Activated naive CD8-positive, alpha-beta T cell treated with anti-CD3 and anti-CD28 coated beads, Interleukin-2, amount 50 U/mL, for 16 hours (primary cell): Measurements from ENCODE around the gene FXR1.
A peak's percentile ranks its signal among the peaks of the same experiment; 100 is the strongest.
"Not testable (repeated sequence)": the region's sequence is repeated elsewhere in the genome, so short reads cannot be mapped to it uniquely, and the experiment has no call there.

Experiments
- DNase-seq: peaks from one replicate; pipeline ENCODE4 v3.0.0-alpha.2; 2020; ENCODE audit warnings: low read depth, low spot score

FXR1 gene

DNA sequence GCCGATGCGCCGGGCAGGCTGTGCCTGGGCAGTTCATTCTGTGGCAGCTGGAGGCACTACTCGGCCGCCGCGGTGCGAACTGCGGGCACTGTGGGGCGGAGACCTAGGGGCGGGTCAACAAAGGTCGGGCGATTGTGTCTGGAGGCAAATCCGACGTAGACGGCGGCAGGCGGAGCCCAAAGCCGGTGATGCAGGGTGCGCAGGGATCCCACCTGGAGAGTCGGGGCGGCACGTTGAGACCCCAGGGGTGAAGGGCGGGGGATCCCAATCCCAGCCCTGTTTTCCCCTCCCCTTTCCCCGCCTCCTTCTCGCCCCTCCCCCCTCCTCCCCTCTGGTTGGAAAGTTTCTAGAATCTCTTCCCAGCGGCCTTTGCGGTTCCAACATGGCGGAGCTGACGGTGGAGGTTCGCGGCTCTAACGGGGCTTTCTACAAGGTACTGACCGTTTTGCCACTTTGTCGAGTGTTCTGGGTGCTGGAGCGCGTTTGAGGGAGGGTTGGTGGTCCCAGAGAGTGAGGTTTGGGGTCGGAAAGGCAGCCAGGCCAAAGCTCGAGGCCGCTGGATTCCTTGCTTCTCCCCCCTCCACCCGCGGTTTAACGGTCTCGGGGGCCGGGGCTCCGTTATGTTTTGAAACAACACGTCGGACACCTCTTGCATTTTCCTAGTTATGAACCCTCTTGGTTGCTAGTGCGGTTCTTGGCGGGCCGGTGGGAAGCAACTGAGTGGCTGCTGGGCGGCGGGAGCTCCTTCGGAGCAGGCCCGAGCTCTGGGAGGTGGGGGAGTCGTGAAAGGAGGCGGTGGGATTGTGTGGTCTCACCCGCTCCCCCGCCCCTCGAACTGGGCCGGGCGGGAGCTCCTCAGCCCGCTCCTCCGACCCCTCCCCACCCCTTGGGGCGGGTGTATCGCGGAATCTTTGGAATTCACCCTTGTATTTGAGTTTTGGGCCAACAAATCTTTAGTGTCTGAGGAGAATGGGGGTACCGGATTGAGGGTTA, at the start of gene FXR1:
TSS of gene FXR1 (plus strand) at position 367 of the 993 bp plus-strand sequence. CDS start at position 383, 16 bp downstream.
- peak; percentile 78 for DNase-seq

DNA sequence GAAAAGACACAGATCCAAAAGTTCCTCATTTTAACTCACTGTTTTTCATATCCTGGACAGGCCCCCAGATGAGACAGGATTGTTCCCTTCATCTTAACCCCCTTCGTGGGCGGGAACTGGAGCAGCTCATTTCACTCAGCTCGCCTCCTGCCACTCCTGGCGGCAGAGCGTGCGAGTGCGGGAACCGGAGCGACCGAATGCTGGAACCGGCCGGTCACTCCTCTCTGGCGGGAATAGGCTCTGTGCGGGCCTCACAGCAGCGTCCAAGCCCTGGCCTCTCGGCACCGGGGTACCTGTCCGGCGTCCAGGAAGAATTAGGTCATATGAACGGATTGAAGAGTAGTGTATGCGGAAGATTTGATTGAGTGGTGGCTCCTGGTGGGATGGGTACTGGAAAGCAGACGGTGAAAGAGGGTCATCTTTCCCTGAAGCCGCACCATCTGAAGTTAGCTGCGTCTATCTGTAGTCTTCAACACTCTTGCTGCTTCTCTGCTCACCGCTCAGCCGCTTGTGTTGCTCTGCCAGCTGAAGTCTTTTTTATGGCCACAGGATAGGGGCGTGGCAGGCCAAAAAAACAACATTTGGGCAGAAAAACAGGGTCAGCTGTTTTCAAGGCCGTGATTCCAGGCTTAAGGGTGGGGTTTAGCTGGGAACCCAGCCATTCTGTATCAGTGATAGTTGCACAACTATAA, 42.3 kb upstream of the FXR1 start:
- DNase-seq: no peak

GRCh38 chr3:180871901-180872300, 40.6 kb upstream of the FXR1 start:
- DNase-seq: no peak

GRCh38 chr3:180872430-180872829, 40.0 kb upstream of the FXR1 start:
- DNase-seq: not testable (repeated sequence)

DNA sequence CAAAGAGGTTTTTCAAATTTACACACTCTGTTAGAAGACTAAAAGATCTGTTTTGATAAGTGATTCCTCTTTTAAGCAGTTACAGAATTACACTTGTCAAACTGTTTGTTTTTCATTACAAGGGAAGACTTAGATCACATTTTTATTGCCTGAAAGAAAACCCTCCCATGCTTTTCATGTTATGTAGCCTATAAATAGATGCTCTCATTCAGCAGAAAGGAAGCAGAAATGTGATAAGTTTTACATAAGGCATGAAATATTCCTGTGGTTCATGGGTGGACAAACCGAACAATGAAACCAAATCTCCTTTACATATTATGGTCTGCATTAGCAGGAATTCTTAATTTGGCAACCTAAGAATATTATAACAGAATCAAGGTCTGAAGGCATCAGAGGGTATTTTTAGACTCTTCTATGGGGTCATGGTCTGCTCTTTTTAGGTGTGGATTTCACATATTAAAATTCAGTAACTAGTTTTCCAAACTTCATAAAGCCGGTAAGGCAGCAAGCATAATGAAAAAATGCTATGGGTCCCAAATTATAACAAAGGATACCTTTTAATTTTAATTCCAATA, 37.3 kb upstream of the FXR1 start:
- no peak for DNase-seq

- DNase-seq: no peak
Measured at GRCh38 chr3:180881065-180881801, 31.2 kb upstream of the FXR1 start.

DNA sequence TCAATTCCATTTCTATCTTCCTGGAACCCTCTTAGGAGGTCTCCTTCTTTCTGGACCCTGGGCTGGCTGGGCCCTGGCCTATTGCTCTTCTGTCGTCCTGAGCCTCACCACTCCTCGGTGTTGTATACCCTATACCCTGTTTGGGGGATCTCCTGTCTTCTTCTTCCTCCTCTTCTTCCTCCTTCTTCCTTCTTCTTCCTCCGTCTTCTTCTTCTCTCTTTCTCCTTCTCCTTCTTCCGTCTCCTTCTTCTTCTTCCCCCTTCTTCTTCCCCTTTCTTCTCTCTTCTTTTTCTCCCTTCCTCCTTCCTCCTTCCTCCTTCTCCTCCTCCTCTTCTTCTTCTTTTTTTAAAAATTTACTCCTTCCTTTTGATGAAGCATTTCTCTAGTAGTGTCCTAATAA, 30.4 kb upstream of the FXR1 start:
- no peak for DNase-seq

DNA sequence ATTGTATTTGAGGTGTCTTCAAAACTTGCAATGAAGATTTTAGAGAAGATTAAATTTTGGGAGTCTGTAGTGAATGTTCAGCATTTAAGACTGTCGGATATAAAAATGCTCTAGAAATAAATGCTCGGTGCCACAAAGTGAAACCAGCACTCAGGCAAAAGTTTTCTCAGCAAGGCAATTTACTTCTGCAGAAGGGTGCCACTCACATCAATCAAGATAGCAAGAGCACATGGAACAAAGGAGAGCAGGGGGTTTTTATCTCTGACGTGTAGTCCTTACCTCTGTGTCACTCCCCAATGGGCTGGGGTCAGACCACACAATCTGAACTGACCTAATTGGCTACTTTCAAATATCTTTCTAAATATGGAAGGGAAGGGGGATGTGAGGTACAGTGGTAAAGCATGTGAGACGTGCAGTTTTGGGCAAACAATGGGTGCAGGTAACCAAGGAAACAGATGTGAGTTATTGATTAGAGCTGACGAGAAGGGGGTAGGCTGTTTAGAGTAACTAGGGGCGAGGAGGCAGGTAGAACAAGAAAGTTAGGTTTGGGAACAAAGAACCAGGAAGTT, 23.4 kb upstream of the FXR1 start:
- no peak for DNase-seq

GRCh38 chr3:180898572-180898971, 13.9 kb upstream of the FXR1 start:
- no peak for DNase-seq

GRCh38 chr3:180909369-180910127, 2.9 kb upstream of the FXR1 start:
- no peak for DNase-seq

DNA sequence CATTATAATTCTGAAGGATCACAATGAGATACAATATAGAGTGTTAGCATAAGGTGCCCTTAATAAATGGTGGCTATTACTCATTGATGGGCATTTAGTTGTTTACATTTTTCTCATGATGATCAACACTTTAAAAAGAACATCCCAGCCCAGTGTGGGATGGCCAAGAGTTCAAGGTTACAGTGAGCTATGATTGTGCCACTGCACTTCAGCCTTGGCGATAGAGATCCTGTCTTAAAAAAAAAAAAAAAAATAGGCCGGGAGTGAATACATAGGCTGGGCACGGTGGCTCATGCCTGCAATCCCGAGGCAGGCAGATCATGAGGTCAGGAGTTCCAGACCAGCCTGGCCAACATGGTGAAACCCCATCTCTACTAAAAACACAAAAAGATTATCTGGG, 1.6 kb upstream of the FXR1 start:
- no peak for DNase-seq

DNA sequence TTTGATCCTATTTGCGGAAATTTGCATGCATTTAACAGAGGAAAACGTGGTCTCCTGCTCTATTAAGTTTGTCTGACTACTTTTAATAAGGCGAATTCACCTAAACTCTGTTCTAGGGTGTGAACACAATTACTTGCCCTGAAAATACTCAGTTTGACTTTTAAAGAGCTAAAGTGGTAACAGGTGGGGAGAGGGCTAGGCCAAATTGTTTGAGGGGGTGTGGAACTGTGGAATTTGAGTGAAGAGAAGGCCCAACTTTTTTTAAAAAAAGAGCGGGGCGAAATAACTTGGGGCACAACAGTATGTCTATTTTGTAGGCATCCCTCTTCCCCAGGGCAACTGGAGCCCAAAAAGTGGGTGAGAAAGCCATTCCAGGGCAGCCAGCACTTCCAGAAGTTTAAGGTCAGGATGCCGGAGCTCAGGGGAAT, 580 bp upstream of the FXR1 start:
- DNase-seq: no peak

DNA sequence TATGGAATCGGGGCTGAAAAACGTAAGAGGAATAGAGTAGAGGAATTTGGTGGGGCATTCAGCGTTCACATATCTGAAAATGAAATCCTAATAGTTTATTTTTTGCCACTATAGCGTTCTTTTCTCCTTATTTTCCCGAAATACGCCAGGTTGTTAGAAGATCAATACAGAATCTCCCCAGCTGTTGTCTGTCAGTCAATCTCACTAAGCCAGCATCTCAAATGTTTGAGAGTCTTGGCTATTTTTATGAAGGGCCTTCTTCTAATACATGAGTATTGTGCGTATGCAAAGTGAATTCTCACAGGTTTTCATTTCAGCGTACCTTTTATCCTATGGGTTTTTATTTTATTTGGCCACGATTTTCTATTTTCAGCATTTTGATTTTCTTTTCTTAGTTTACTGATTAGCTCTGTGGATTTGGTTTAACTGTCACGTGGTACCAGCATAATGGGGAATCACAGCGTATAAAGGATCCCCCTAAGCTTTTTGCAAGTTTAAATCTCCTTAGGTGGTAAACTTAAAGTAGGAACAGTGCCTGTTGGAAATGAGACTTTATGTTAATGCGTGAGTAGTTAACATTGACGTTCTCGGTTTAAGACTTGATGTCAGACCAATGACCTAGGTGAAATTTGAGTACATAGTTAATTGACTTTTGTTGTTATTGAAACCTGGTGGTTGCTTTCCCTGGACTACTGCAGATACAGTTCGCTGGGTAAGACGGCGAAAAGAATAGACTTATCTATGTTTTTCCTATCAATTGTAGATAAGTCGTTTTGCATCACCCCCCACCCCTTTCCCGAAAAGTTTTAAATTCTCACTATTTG, 1.3 kb downstream of the FXR1 start:
- DNase-seq: no peak

GRCh38 chr3:180918542-180918941, 6.1 kb downstream of the FXR1 start:
- no peak for DNase-seq

DNA sequence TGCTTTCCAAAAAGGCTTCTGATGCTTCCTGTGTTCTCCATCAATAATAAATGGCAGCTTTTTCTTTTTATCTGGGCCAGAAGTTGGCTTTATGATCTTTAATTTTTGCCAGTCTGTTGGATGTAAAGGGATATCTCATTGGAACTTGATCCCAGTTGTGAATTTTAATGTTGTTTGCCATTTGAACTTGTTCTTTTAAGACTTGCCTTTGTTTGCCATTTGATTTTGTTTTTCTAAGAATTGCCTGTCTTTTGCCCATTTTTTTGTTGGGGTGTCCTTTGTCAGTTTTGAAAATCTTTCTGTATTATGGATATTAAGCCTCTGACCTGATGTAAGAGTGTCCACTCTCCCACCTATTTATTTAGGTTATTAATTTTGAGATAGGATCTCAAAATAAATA, 9.8 kb downstream of the FXR1 start:
- no peak for DNase-seq

GRCh38 chr3:180923561-180923960, 11.1 kb downstream of the FXR1 start:
- DNase-seq: no peak

GRCh38 chr3:180926526-180926925, 14.1 kb downstream of the FXR1 start:
- DNase-seq: no peak

GRCh38 chr3:180929376-180929775, 16.9 kb downstream of the FXR1 start:
- no peak for DNase-seq

- DNase-seq: no peak
Measured at GRCh38 chr3:180930526-180930925, 18.1 kb downstream of the FXR1 start.

DNA sequence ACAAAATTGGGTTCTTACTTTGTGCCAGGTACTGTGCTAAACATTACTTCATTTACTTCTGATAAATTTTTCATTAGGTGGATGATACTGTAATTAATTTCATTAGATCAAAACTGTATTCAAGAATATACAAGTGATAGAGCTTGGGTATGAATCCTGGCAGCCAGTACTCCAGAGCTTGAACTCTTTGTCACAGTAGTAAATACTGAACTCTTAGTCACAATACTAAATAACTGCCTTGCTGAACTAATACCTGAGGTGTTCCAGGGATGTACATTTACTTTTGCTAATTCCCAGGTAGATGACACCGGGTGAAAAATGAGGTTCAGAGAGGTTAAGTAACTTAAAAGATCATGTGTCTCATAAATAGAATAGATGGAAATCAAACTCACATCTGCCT, 20.3 kb downstream of the FXR1 start:
- DNase-seq: no peak
